HG03103 (cell line): Measurements from ENCODE around the gene CHST1.

ENCODE experiments used
- ATAC-seq: cut with Tn5 transposase; IDR thresholded peaks from one replicate; pipeline ENCODE4 v1.9.1; 2021; ENCODE audit warnings: low read depth; ENCODE audit not compliant: unreplicated experiment

Gene CHST1

DNA sequence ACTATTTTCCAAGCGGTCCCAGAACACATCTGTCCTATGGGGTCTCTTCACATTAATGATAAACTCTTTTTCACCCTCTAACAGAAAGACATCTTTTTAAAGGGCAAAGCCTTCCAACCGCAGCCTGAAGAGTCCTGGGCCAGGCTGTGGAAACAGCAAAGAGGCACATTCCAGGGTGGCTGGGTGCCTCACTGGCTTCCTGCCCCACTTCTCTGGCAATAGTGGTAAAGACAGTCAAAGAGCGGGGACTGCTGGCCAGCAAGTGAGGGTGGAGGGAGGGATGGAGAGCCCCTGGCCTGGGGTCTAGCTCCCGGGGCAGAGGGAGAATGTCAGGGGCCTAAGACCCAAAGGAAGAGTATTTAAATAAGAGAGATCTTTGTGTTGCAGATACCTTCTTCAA is 10.2 kb upstream of the CHST1 start:
- ATAC-seq: no peak

DNA sequence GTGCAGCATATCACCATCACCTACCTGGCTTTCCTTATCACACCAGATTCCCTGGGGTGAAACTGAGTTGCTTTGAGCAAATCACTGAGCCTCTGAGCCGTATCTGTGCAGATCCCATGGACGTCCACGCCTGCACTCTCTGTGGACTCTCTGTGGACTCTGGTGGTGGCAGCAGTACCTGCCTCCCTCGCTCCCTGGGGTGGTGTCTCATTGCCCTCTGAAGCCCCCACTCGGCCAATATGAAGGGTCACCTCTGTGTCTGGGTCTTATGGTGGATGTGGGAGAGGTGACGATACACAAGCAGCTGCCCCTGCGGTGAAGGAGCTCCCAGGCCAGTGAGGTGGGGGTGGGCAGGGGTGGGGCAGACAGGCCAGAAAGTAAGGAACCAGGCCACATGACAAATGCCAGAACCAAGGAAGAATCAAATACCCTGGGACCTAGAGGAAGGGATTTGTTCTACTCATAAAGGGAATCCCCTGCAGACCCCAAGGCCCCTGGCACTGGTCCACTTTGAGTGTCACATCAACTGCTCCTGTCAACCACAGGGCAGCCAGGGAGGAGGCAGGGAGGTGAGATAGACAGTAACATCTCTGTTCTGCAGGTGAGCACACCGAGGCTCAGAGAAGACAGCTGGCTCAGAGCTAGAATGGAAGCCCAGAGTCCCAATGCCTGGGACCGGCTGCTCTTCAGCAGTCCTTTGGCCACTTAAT is 9.2 kb upstream of the CHST1 start:
- no peak for ATAC-seq

DNA sequence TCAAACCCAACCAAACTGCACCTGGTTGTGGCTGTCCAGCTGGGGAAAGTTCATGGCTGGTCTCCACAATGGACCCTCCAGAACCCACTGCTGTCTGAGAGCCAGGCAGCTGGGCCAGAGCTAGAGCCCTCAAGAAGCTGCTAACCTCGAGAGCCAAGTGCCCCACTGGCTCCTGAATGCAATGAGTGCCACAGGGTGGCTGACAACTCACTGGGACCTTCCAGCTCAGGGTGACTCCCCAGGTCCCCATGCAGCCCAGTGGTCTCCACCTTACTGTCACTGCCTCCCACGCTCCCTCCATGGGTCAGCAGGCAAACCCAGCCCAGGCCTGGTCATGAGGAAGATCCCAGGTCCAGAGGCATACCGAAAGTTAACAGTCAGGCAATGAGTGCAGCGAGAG is 8.0 kb upstream of the CHST1 start:
- ATAC-seq: no peak

DNA sequence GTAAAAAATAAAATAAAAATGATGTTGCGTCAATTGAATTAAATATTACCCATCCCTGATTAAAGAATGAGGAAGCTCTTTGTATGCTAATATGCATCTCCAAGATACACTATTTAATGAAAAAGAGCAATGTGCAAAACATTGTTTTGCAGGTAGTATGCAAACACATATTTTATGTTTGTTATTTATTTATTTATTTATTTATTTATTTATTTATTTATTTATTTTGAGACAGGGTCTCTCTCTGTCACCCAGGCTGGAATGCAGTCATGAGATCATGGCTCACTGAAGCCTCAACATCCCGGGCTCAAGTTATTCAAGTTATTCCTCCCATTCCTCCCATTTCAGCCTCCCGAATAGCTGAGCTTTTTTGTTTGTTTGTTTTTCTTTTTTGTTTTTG is 7.2 kb upstream of the CHST1 start:
- ATAC-seq: no peak

DNA sequence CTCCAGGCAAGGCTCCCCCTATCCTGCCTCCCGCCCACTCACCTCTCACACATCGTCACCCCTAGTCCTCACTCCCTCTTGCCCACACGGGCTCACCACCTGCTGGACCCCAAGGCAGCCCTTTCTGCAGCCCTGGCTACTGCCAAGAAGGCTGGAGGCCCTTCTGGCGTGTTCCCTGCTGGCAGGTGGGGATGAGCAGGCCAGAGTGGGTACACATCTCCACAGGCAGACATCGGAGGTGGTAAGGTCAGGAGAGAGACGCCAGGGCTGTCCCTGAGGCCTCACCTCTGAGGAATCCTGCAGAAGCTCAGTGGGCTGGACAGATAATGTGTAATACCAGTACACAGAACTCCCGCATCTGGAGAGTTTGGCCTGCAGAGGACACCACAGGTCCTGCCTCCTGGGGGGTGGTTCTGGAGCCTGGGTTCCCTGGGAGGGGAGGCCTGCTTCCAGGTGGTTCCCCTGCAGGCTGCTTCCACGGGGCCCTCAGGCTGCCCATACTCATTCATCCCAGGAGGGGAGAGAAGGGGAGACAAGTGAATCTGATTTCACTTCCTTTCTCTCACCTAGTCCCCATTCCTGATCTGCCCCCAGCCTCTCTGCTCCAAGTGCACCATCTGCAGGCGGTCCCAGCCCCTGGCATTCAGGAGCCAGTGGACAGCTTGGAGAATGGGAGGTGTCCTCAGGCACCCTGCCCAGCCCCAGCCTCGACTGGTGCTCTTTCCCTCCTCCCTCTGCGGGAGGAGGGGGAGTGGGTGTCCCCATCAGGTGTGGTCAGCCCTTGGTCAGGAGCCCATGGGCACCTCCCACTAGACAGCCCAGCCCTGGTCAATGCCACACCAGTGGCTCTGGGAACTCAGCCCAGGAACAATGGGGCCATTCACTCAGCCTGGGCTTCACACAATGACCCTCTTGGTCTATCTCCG is 6.1 kb upstream of the CHST1 start:
- no peak for ATAC-seq

DNA sequence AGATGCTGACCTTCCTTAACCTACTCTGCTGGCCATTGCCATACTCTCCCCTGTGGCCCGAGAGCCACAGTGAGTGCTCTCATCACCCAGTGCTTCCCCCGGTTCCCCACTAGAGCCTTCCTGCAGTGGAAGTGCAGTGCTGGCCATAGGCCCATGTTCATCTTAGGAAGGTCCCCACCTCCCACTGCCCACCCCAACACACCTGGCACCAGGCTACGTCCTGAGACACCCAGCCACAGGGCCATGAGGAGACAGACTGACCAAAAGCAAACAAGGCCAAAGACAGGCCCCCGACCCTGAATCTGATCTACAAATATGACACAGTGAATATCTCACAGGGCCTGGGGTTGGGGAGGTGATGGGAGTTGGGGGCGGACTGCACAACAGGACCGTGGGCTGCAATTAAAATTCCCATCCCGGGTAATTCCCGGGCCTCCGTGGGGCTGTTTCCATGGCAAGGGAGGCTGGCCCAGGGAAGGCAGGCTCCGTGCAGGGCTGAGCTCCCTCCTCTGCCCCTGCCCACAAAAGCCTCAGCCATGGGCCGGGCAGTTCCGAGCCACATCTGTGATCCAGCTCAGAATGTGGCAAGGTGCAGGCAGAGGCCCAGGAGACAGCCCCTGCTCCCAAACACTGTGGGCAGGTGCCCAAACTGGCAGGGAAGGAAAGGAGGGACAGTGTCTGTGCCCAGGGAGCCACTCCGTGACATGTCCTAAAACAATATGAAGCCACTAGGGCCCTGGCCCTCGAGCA is 5.1 kb upstream of the CHST1 start:
- no peak for ATAC-seq

DNA sequence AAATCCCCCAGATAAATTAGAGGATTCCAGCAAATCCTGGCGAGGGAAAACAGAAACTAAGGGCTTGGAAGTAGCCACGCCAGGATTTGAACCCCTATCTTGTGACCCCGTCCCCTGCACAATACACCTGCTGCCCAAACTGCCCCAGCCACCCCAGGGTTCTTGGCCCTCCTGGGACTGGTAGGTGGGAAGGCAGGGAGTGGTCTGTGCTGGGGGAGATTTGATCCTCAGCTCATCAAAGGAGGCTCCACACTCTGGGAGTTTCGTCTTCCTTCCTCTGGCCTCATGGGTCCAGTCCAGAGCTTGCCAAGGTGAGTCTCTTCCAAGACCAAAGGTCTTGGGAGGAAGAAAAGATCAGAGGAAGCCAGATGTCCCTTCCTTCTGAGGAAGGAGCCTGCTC is 4.5 kb upstream of the CHST1 start:
- no peak for ATAC-seq

DNA sequence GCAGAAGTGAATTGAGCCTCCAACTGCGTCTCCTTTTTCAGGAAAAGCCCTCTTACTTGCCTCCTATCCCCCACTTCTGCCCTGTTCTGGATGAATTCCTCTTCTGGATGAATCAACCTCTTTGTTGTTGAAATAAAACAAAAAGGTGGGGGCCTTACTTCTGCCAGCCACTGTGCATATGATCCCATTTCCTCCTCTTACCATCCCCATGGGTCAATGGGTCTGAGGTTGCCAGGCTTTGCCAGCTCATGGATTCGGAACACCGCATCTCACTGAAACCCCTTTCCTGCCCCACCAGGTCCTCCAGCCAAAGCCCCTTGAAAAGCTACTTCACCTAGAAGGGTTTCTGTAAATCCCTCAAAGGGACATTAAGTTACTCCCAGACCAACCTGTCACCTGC is 3.7 kb upstream of the CHST1 start:
- ATAC-seq: no peak

DNA sequence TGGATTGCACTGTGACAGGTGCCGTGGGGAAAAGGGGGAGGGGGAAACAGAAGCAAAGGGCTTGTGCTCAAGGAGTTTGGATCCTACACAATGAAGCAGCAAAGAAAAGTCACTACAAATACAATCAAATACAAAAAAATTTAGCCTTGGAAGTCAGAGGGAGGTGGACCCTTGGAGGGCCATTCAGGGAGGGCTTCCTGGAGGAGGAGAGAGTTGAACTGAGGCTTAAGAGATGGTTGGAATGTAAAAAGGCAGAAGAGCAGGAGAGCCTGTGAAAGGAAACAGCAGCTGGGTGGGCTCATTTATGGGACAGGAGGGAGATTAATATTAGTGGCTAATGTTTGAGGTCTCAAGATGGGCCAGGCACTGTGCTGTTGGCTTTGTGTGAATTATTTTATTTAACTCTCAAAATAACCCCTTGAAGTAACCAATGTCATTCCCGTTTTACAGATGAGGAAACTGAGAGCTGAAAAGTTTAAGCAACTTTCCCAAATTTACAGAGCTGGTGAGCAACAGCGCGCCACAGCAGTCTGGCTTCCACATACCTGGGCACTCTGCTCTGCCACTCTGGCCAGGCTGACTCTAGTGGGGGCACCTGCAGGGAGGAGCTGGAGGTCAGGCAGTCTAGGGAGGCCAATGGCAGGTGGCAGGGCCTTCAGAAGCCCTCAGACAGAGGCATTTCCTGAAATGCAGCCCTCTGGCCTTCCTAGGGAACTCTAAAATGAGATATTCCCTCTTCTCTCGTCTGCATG is 2.7 kb upstream of the CHST1 start:
- ATAC-seq: no peak

DNA sequence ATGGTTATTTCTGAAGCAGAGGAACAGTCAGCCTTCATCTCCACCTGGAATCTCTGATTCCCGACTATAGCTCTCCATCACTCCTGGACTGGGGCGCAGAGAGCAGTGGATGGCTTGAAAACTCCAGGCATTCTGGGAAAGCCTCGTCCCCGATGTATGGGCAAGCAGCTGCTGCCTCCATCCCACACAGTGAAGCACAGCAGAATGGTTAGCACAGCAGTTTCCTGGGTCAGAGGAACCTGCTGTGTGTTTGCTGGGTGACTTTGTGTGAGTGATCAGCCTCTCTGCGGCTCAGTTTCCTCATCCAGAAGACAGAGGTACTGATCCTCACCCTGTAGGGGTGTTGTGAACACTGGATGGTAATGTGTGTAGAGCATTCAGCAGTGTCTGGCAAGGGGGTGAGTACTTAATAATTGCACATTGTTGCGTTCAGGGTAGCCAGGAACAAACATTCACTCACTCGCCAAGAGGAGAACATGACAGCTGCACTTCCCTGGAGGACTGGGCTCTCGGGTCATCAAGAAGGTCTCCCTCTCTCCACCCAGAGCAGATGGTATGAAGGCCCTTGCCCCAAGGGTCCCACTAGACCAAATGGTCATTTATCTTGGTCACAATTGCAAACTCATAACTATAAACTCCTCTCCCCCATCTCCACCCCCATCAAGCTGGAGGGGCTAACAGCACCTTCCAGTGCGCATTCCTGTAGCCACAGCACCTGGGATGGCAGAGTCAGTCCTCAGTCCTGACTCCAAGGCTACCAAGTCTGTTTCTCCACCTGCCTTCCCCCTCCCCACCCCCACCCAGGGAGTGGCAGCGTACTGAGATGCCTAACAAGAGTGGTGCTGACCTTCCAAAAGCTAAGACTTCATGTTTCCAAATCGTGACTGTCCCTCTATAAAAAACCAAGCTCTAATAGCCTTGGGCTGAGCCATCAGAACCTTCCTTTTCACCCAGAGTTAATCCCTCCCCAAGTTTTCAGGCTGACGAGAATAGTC is 1.5 kb upstream of the CHST1 start:
- no peak for ATAC-seq

DNA sequence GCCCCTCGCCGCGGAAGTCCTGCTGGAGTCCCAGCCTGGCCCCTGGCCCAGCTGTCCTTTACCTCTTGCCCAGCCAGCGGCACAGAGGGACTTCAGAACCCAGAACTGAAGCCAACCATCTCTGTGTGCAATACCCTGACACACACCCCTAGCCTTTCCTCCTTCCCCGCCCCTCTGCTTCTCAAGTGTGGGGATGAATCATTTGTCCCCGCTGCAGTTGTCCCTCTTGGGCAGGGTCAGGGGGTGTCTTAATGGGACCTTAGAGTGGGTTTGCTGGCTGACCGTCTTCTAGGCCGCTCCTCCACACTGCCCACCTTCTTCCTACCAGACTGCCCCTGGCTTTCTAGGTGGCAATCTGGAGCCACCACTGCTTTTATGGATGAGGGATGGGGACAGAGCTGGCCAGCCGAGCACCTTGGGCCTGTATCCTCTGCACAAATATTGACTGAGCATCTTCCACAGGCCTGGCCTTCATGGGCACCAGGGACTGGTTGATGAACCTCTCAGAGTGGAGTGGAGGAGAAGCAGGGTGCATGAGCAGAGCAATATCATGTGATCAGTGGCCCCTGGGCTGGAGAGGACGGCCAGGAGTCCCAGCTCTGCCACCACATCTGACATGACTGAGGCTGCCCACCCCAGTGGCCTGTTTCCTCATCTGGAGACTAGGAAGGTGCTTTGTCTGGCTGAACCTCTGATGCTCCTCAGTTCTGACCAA is 668 bp upstream of the CHST1 start:
- no peak for ATAC-seq

DNA sequence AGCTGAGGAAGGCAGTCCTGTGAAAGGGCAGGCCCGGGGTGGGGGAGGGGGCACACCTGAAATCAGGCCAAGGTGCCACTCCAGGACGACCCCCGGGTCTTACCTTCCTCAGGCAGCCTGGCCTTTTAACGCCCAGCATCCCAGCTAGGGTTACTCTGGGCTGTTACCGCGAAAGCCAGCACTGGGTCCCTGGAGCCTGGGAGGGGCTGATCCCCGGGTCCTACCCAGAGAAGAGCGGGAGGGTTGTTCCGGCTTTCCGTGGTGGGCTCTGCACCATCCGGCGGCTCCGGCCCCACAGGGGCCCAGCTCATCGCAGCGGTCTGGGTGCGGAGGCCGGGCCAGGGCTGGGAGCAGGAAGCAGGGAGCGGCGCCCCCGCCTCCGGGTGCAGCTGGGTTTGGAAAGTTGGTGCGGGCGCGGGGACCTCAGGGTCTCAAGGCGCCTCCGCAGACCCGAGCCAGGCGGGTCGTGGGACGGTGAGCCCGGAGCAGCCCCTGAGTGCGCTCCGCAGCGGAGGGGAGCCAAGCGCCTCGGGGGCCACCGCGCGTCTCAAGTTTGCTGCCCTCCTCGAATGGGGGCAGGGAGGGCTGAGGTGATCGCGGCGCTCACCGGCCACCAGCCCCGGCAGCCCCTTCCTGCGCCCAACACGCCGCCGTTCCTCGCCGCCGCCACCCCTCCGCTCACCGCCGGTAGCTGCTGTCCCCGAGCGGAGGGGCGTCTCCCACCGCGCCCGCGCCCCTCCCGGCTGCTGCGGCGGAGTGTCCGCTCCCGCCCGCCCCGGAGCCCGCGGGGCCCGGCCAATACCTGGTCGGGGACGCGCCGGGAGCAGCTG is 831 bp downstream of the CHST1 start:
- no peak for ATAC-seq

DNA sequence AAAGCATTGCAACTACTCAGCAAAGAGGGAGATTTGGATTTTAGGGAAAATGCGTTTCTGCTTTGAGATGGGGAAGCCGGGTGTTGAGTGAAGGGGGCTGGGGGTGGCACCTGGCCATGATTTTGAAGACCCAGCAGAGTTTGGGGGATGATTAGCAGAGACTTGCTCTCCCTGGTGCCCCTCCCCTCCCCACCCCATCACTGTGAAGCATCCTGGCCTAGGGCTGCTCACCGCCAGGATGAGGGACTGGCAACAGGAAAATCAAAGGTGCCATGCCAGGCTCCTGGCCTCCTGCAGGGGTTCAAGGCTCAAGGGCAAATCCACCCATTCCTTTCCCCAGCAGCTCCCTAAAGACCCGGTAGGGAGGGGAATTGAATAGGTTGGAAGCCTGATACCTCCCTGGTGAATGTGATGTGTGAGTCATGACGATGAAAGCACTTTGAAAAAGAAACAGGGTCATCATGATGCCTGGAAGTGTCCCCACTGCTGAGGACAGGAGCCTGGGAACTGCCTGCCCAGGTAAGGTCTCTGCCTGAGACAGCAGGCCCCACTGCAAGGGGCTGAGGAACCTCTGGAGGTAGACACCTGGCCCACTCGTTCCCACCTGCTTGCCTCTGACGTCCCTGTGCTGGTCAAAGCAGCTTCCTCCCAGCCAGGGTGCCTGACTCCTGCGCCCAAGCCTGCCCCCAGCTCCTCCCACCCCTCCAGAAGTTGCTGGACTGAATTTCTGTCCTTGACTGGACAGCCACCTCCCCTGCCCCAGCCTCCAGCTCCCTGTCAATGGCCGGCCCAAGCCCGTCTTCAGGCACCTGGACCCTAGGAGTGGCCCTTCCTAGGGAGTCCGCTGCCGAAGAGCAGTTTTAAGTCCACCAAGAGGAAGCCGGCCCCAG is 1.7 kb downstream of the CHST1 start:
- no peak for ATAC-seq

DNA sequence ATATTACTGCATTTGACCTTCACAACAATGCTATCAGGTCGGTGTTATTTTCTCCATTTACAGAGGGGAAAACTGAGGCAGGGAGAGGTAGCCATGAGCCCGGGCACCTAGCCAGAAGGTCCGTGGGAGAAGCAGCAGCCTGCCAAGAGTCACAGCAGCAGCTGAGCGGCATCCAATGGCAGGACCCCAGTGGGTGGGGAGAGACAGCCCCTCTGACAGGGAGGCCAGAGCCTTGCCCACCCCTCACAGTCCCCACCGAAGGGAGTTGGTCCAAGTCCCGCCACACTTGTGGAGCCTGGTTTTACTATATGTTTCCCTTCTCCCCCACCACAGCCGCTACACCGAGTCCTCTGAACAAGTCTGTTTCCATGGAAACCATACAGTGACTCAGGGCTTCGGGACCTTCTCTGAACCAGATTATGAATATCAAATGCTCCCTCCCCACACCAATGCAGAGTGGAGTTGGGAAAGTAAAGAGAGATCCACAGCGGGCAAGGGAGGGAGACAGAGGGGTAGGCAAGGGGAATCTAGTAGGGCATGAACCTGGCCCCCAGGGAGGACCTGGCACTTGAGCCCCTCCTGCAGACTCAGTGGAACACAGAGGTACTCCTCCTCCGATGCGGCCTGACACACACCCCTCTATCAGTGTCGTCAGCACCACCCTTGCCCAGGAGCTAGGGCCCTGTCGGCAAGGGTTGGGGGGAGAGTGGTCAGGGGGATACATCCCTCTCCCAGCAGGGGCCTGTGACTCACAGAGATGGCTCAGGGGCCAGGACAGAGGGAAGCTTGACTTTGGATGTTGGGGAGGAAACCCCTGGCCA is 2.5 kb downstream of the CHST1 start:
- no peak for ATAC-seq

DNA sequence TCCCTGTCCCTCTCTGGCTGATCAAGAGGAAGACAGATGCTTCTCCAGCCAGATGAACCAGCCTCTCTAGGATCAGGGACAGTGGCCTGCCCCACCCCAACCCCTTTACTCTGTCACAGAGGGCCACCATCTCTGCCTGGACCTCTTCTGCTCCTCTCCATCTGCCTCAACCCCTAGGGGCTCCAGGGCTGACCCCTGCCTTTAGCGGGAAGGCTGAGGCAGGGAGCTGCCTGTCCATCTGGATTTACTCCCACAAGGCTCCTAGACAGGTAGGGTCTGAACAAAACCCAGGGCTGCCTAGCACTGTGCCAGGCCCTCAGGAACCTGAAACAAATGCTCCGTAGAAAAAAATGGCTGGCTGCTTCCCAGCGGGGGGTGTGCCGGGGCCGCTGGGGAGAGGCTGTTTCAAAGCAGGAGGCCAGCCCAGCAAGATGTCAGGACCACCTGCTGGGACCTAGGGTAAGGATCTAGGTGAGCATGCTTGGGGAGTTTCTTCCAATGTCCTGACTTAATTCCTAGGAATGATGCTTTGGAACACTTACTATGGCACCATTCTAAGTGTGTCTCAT is 3.2 kb downstream of the CHST1 start:
- ATAC-seq: no peak
